Neural cell (in vitro differentiated cells): ENCODE results near the gene PDE1C. TPM values are rescaled to one million over a fixed set of nuclear protein-coding genes. Genes with fewer than 3 reads are reported as not detected.

Experiments
- H2AFZ ChIP-seq: fragments of 200-600, 300-800 bp; sonication (generic), shearing (Covaris generic); 2 replicates; pipeline ENCODE4 v1.6.0; 2014; ENCODE audit warnings: low read depth, mild to moderate bottlenecking, antibody characterized with exemption, low read length, moderate library complexity
- H3F3A ChIP-seq: fragments of 200-600 bp; shearing (Covaris generic); 2 replicates; pipeline ENCODE4 v1.6.1; 2016; ENCODE audit warnings: mild to moderate bottlenecking, moderate library complexity, mixed read lengths, antibody characterized with exemption, low read length; ENCODE audit not compliant: insufficient read depth, poor library complexity, severe bottlenecking
- H3K27ac ChIP-seq: fragments of 200-600, 300-800 bp; sonication (generic), shearing (Covaris generic); 2 replicates; pipeline ENCODE4 v1.5.1; 2014; ENCODE audit warnings: mild to moderate bottlenecking, low read length, moderate library complexity
- H3K27me3 ChIP-seq: fragments of 300-800, 200-600 bp; sonication (generic), shearing (Covaris generic); 2 replicates; pipeline ENCODE4 v1.6.0; 2014; ENCODE audit warnings: mild to moderate bottlenecking, low read depth, low read length, moderate library complexity; ENCODE audit not compliant: insufficient read depth
- H3K36me3 ChIP-seq: fragments of 300-800, 200-600 bp; sonication (generic), shearing (Covaris generic); 2 replicates; pipeline ENCODE4 v1.5.1; 2014; ENCODE audit warnings: mild to moderate bottlenecking, antibody characterized with exemption, low read length, moderate library complexity; ENCODE audit not compliant: insufficient read depth
- H3K4me2 ChIP-seq: fragments of 300-800, 200-600 bp; sonication (generic), shearing (Covaris generic); 2 replicates; pipeline ENCODE4 v1.6.0; 2014; ENCODE audit warnings: mild to moderate bottlenecking, low read length
- H3K4me3 ChIP-seq: fragments of 300-800, 200-600 bp; sonication (generic), shearing (Covaris generic); 2 replicates; pipeline ENCODE4 v1.5.1; 2014; ENCODE audit warnings: mild to moderate bottlenecking, low read length, moderate library complexity
- H3K79me2 ChIP-seq: fragments of 200-600 bp; shearing (Covaris generic); replicated peaks from 2 replicates; pipeline ENCODE4 v1.6.0; 2014; ENCODE audit warnings: mild to moderate bottlenecking, low read length, moderate library complexity; ENCODE audit not compliant: insufficient read depth
- H3K9ac ChIP-seq: fragments of 300-800, 200-600 bp; sonication (generic), shearing (Covaris generic); 2 replicates; pipeline ENCODE4 v1.6.1; 2016; ENCODE audit warnings: mild to moderate bottlenecking, low read length, mixed read lengths
- H3K9me2 ChIP-seq: fragments of 200-600 bp; shearing (Covaris generic); 2 replicates; pipeline ENCODE4 v1.6.1; 2016; ENCODE audit warnings: mild to moderate bottlenecking, low read length, mixed read lengths; ENCODE audit not compliant: insufficient read depth
- H3K9me3 ChIP-seq: fragments of 200-600, 300-800 bp; sonication (generic), shearing (Covaris generic); 2 replicates; pipeline ENCODE4 v1.6.1; 2016; ENCODE audit warnings: mild to moderate bottlenecking, mixed run types, low read length, moderate library complexity, mixed read lengths
- H4K20me1 ChIP-seq: fragments of 200-600 bp; shearing (Covaris generic); 2 replicates; pipeline ENCODE4 v1.6.1; 2016; ENCODE audit warnings: mild to moderate bottlenecking, mixed run types; ENCODE audit not compliant: insufficient read depth
- CTCF ChIP-seq: fragments of 450-650 bp; IDR thresholded peaks from 2 replicates; pipeline ENCODE4 v1.5.1; 2014; ENCODE audit warnings: antibody characterized with exemption, mild to moderate bottlenecking, moderate library complexity; ENCODE audit not compliant: poor library complexity, severe bottlenecking
- EP300 ChIP-seq: fragments of 450-650 bp; conservative IDR thresholded peaks from 2 replicates; pipeline ENCODE4 v1.6.1; 2014; ENCODE audit warnings: antibody characterized with exemption, mild to moderate bottlenecking, moderate library complexity; ENCODE audit not compliant: poor library complexity, severe bottlenecking
- EZH2 ChIP-seq: fragments of 200-600, 300-800 bp; shearing (Covaris generic), sonication (generic); IDR thresholded peaks from 2 replicates; pipeline ENCODE4 v1.6.1; 2014; ENCODE audit warnings: antibody characterized with exemption, low read length, borderline replicate concordance, mild to moderate bottlenecking; ENCODE audit not compliant: insufficient read depth, poor library complexity, severe bottlenecking
- MXI1 ChIP-seq: fragments of 450-650 bp; conservative IDR thresholded peaks from 2 replicates; pipeline ENCODE4 v1.6.1; 2014; ENCODE audit warnings: antibody characterized with exemption, mild to moderate bottlenecking; ENCODE audit not compliant: poor library complexity, severe bottlenecking
- POLR2AphosphoS5 ChIP-seq: IDR thresholded peaks from 2 replicates; pipeline ENCODE4 v1.6.1; 2012
- RAD21 ChIP-seq: fragments of 450-650 bp; conservative IDR thresholded peaks from 2 replicates; pipeline ENCODE4 v1.6.1; 2014; ENCODE audit warnings: antibody characterized with exemption, mild to moderate bottlenecking, moderate library complexity
- SMC3 ChIP-seq: fragments of 450-650 bp; conservative IDR thresholded peaks from 2 replicates; pipeline ENCODE4 v1.6.1; 2014; ENCODE audit warnings: antibody characterized with exemption, mild to moderate bottlenecking, moderate library complexity; ENCODE audit not compliant: poor library complexity
- TAF1 ChIP-seq: IDR thresholded peaks from 2 replicates; pipeline ENCODE4 v1.6.1; 2012; ENCODE audit warnings: low read depth
- polyA plus RNA-seq: library from polyadenylated mRNA; depleted of rRNA; stranded (reverse); fragments of >200 nt; gene quantifications from 2 replicates; pipeline ENCODE4 v1.2.3, GENCODE V29; 2014
- TF ChIP-seq, protein P1 (sequence below): IDR thresholded peaks from 2 replicates; pipeline ENCODE4 v1.6.1; 2012; ENCODE audit warnings: borderline replicate concordance

The PDE1C gene
- polyA plus RNA-seq, 1 donor from 2014 or later: 6.6 TPM

- Histone ChIP-seq H3K4me3 (no peak overlapping the region), H3K9me3 (no peaks in the 10 kb centered on the region), H3K36me3 (no peaks in the 10 kb centered on the region), H3K9ac (no peak overlapping the region), H3K4me2 (no peak overlapping the region), H3K9me2 (no peaks in the 10 kb centered on the region), H3K27ac (no peak overlapping the region), H4K20me1 (no peaks in the 10 kb centered on the region), H3K79me2 (no peaks in the 10 kb centered on the region), H3F3A (no peaks in the 10 kb centered on the region), H2AFZ (no peak overlapping the region), H3K27me3 (no peaks in the 10 kb centered on the region)
- TF ChIP-seq SMC3 (no peak), RAD21 (no peak), CTCF (no peak), POLR2AphosphoS5 (no peak), EZH2 (no peak), MXI1 (no peak), TAF1 (no peak), EP300 (no peak)
- TF ChIP-seq, protein P1, sequence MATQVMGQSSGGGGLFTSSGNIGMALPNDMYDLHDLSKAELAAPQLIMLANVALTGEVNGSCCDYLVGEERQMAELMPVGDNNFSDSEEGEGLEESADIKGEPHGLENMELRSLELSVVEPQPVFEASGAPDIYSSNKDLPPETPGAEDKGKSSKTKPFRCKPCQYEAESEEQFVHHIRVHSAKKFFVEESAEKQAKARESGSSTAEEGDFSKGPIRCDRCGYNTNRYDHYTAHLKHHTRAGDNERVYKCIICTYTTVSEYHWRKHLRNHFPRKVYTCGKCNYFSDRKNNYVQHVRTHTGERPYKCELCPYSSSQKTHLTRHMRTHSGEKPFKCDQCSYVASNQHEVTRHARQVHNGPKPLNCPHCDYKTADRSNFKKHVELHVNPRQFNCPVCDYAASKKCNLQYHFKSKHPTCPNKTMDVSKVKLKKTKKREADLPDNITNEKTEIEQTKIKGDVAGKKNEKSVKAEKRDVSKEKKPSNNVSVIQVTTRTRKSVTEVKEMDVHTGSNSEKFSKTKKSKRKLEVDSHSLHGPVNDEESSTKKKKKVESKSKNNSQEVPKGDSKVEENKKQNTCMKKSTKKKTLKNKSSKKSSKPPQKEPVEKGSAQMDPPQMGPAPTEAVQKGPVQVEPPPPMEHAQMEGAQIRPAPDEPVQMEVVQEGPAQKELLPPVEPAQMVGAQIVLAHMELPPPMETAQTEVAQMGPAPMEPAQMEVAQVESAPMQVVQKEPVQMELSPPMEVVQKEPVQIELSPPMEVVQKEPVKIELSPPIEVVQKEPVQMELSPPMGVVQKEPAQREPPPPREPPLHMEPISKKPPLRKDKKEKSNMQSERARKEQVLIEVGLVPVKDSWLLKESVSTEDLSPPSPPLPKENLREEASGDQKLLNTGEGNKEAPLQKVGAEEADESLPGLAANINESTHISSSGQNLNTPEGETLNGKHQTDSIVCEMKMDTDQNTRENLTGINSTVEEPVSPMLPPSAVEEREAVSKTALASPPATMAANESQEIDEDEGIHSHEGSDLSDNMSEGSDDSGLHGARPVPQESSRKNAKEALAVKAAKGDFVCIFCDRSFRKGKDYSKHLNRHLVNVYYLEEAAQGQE: no peak
Observed at GRCh38 chr7:31962246-31962645, 108.0 kb downstream of the PDE1C start.

- no peaks in the 10 kb centered on the region for H4K20me1 ChIP-seq
- TF ChIP-seq POLR2AphosphoS5 (no peak), EZH2 (no peak), MXI1 (no peak), SMC3 (no peak), EP300 (no peak), CTCF (no peak), TAF1 (no peak), RAD21 (no peak)
- TF ChIP-seq, protein P1: no peak
- no peak overlapping the region for H2AFZ ChIP-seq
- no peaks in the 10 kb centered on the region for H3K36me3 ChIP-seq
- H3F3A ChIP-seq: no peaks in the 10 kb centered on the region
- no peak overlapping the region for H3K27ac ChIP-seq
- H3K9ac ChIP-seq: no peak overlapping the region
- H3K4me2 ChIP-seq: no peak overlapping the region
- no peaks in the 10 kb centered on the region for H3K9me2 ChIP-seq
- H3K27me3 ChIP-seq: no peaks in the 10 kb centered on the region
- H3K4me3 ChIP-seq: no peak overlapping the region
- no peaks in the 10 kb centered on the region for H3K9me3 ChIP-seq
- no peaks in the 10 kb centered on the region for H3K79me2 ChIP-seq
Observed at GRCh38 chr7:31958226-31958625, 112.0 kb downstream of the PDE1C start.
